B cell (primary cell): Measurements from ENCODE around the gene RNF223. TPM values are rescaled to one million over a fixed set of nuclear protein-coding genes. Genes with fewer than 3 reads are reported as not detected.

Experiments used
- ATAC-seq: fragments of 200-7000 bp; cut with Tn5 transposase; one replicate; pipeline ENCODE4 v1.10.0; 2021; ENCODE audit warnings: low read depth, mild to moderate bottlenecking, moderate number of reproducible peaks, moderate library complexity
- CTCF ChIA-PET: fragments of 350-600 bp; sonication (Branson Sonifier 250); formaldehyde crosslinking; loops from one replicate; lab custom pipeline; 2021; ENCODE audit warnings: antibody characterized with exemption, inconsistent platforms; lab: Charles Lee
- POLR2A ChIA-PET: fragments of 350-600 bp; sonication (Branson Sonifier 250); formaldehyde crosslinking; loops from one replicate; lab custom pipeline; 2021; ENCODE audit warnings: antibody characterized with exemption; lab: Charles Lee
- DNase-seq: peaks from one replicate; pipeline ENCODE4 v3.0.0; 2013
- H2AFZ ChIP-seq: 2 replicates; pipeline ENCODE4 v1.6.1; 2012; ENCODE audit warnings: mild to moderate bottlenecking, low read depth, low read length; ENCODE audit not compliant: insufficient read depth, poor library complexity, severe bottlenecking
- H3K27ac ChIP-seq, 2 donors: 1 replicate in 1 of 2; 2 replicates in 1 of 2; pipeline ENCODE4 v1.5.1; 2012 to 2013; ENCODE audit warnings: low read length in 2 of 2, mild to moderate bottlenecking in 2 of 2, moderate library complexity in 1 of 2
- H3K27me3 ChIP-seq, 4 experiments: fragments of 200-600 bp in 1 of 4; sonication (generic) in 1 of 4; replicated peaks in 1 of 4; 1 replicate in 2 of 4; 2 replicates in 2 of 4; pipeline versions ENCODE4 v1.6.1 to v1.7.0; 2013 to 2016; ENCODE audit warnings: low read length in 3 of 4, mild to moderate bottlenecking in 2 of 4, mixed read lengths in 1 of 4, moderate library complexity in 1 of 4; ENCODE audit not compliant: insufficient read depth in 4 of 4, control insufficient read depth in 3 of 4; ENCODE audit errors: control extremely low read depth in 1 of 4
- H3K36me3 ChIP-seq, 2 experiments: replicated peaks in 1 of 2; 1 replicate in 1 of 2; 2 replicates in 1 of 2; pipeline versions ENCODE4 v1.6.1 to v1.7.1; 2013; ENCODE audit warnings: low read length in 1 of 2; ENCODE audit not compliant: insufficient read depth in 2 of 2, control insufficient read depth in 1 of 2; ENCODE audit errors: control extremely low read depth in 1 of 2, extremely low read depth in 1 of 2
- H3K4me1 ChIP-seq, 2 donors: fragments of 200-600 bp in 1 of 2; sonication (generic) in 1 of 2; 1 replicate in 1 of 2; 2 replicates in 1 of 2; pipeline versions ENCODE4 v1.5.1 to v1.6.1; 2013 to 2017; ENCODE audit warnings: low read length in 2 of 2; ENCODE audit not compliant: control insufficient read depth in 2 of 2, insufficient read depth in 2 of 2
- H3K4me2 ChIP-seq: replicated peaks from 2 replicates; pipeline ENCODE3; 2012; ENCODE audit warnings: mild to moderate bottlenecking, low read depth, low read length; ENCODE audit not compliant: poor library complexity, severe bottlenecking
- H3K4me3 ChIP-seq, 5 experiments: fragments of 200-600 bp in 1 of 5; sonication (generic) in 1 of 5; 1 replicate in 3 of 5; 2 replicates in 2 of 5; pipeline versions ENCODE4 v1.5.1 to v1.7.0; 2011 to 2016; ENCODE audit warnings: low read length in 4 of 5, mild to moderate bottlenecking in 4 of 5, low read depth in 2 of 5, control low read depth in 1 of 5, moderate library complexity in 1 of 5; ENCODE audit not compliant: insufficient read depth in 1 of 5; ENCODE audit errors: control extremely low read depth in 1 of 5, extremely low read depth in 1 of 5
- H3K79me2 ChIP-seq: fragments of 200-600 bp; sonication (generic); one replicate; pipeline ENCODE4 v1.6.0; 2016; ENCODE audit warnings: low read length; ENCODE audit not compliant: control insufficient read depth, insufficient read depth
- H3K9ac ChIP-seq: fragments of 200-600 bp; sonication (generic); 2 replicates; pipeline ENCODE4 v1.6.1; 2017; ENCODE audit warnings: mild to moderate bottlenecking, low read length, moderate library complexity
- H3K9me3 ChIP-seq, 3 donors: one replicate each; pipeline versions ENCODE4 v1.6.1 to v1.7.1; 2013; ENCODE audit warnings: low read length in 2 of 3; ENCODE audit not compliant: control insufficient read depth in 2 of 3, insufficient read depth in 1 of 3; ENCODE audit errors: control extremely low read depth in 1 of 3
- H4K20me1 ChIP-seq: 2 replicates; pipeline ENCODE4 v1.6.0; 2012; ENCODE audit warnings: mild to moderate bottlenecking, low read length; ENCODE audit not compliant: insufficient read depth, control insufficient read depth, poor library complexity, severe bottlenecking
- H3K27ac Mint-ChIP-seq: one replicate; pipeline ENCODE4 v1.8.0; 2021; ENCODE audit warnings: mixed read lengths
- H3K27me3 Mint-ChIP-seq: one replicate; pipeline ENCODE4 v1.8.0; 2021; ENCODE audit warnings: mixed read lengths
- H3K4me1 Mint-ChIP-seq: one replicate; pipeline ENCODE4 v1.8.0; 2021; ENCODE audit warnings: mixed read lengths
- H3K4me3 Mint-ChIP-seq: one replicate; pipeline ENCODE4 v1.8.0; 2021; ENCODE audit warnings: mixed read lengths
- H3K9me3 Mint-ChIP-seq: one replicate; pipeline ENCODE4 v1.8.0; 2022; ENCODE audit warnings: mixed read lengths; ENCODE audit not compliant: insufficient read depth
- EZH2 ChIP-seq: IDR thresholded peaks from 2 replicates; pipeline ENCODE4 v1.6.1; 2012; ENCODE audit warnings: borderline replicate concordance, low read depth, mild to moderate bottlenecking, moderate library complexity, low read length; ENCODE audit not compliant: insufficient read depth, poor library complexity, severe bottlenecking
- WGBS: methylation state at CpG from one replicate; pipeline ENCODE4 v1.1.5; 2013; ENCODE audit warnings: missing lambda C conversion rate; ENCODE audit not compliant: insufficient coverage; 5-methylcytosine and 5-hydroxymethylcytosine counted together
- intact Hi-C: fragments of 100-400 bp; cut with micrococcal nuclease; formaldehyde crosslinking; loops from one replicate; pipeline ENCODE4 v1.10.0; 2022
- polyA plus RNA-seq: library from polyadenylated mRNA; depleted of rRNA; stranded (reverse); fragments of >200 nt; gene quantifications from 2 replicates; pipeline ENCODE4 v1.2.3, GENCODE V29; 2012
- total RNA-seq, 2 donors: library from RNA; stranded (reverse); fragments of 120-200 nt in 1 of 2; gene quantifications; 1 replicate in 1 of 2; 2 replicates in 1 of 2; pipeline versions ENCODE4 v1.2.3 to v1.2.4, GENCODE V29; 2013 to 2022
- TF ChIP-seq, protein P1 (sequence below): fragments of 200-600 bp; IDR thresholded peaks from one replicate; pipeline ENCODE4 v1.8.0; 2022; ENCODE audit warnings: antibody characterized with exemption, mild to moderate bottlenecking

Gene RNF223
- total and polyA plus RNA-seq, 2 donors (not counting 1 experiment from before 2014, with no cell fraction given) = not detected

DNA sequence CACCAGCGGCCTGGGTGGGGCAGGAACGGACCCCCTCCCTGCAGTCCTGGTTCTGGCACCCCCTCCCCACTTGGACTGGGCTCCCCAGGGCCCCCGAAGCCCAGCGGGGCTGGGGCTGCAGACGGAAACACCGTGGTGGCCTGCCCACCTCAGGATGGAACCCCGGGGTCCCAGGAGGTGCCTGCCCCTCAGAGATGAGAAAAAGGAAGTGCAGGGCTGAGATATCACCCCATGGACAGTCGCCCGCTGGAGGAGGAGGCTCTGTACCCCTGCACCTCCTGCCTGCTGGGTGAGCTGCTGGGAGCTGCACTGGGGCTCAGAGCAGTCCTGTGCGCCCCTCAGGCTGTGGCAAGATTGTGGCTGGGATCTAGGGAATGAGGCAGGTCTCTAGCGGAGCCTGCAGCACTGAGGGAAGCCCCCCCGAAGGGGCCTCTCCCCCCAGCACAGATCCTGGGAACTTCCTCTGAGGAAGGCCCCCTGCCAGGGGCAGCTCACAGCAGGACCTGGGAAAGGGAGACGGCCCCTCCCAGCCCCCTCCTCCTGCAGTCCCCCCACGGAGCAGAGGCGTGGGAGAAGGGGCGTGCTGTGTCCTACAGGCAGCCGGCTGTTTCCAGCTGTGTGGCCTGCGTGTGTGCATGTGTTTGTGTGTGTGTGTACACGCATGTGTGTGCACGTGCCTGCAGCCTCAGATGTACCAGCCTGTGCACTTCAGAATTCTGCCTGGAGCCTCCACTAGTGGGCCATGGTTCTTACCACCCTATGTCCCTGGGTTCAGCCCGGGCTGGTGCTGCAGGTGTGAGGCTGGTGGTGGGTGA lies 47.3 kb downstream of the RNF223 start:
- peaks cover 3% of the 10 kb centered on the region for H3K4me1 Mint-ChIP-seq
- no peaks in the 10 kb centered on the region for H4K20me1 ChIP-seq
- H3K4me1 ChIP-seq = peaks cover 11 to 14% of the 10 kb centered on the region in 2 donors
- WGBS = 49% methylated on average over 18 of the region's 21 CpGs
- no peak overlapping the region for H3K4me3 Mint-ChIP-seq
- ChIA-PET CTCF (interaction anchor here (1.3 kb wide), 1 partner anchor 13 kb away, joined by 3 read pairs; no protein-coding TSS in a partner anchor), POLR2A (interaction anchor here (1.6 kb wide), 1 partner anchor 37 kb away, joined by 3 read pairs; no protein-coding TSS in a partner anchor)
- H3K9ac ChIP-seq = no peak overlapping the region
- H3K36me3 ChIP-seq = peaks cover 0 to 2% of the 10 kb centered on the region in 2 experiments
- H3K4me3 ChIP-seq = no peak overlapping the region
- DNase-seq = no peak
- TF ChIP-seq EZH2 = no peak
- TF ChIP-seq, protein P1, sequence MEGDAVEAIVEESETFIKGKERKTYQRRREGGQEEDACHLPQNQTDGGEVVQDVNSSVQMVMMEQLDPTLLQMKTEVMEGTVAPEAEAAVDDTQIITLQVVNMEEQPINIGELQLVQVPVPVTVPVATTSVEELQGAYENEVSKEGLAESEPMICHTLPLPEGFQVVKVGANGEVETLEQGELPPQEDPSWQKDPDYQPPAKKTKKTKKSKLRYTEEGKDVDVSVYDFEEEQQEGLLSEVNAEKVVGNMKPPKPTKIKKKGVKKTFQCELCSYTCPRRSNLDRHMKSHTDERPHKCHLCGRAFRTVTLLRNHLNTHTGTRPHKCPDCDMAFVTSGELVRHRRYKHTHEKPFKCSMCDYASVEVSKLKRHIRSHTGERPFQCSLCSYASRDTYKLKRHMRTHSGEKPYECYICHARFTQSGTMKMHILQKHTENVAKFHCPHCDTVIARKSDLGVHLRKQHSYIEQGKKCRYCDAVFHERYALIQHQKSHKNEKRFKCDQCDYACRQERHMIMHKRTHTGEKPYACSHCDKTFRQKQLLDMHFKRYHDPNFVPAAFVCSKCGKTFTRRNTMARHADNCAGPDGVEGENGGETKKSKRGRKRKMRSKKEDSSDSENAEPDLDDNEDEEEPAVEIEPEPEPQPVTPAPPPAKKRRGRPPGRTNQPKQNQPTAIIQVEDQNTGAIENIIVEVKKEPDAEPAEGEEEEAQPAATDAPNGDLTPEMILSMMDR = no peak
- H3K9me3 Mint-ChIP-seq = no peaks in the 10 kb centered on the region
- H2AFZ ChIP-seq = no peak overlapping the region
- no peak for ATAC-seq
- H3K4me2 ChIP-seq = no peak overlapping the region
- H3K9me3 ChIP-seq = no peaks in the 10 kb centered on the region
- H3K27ac Mint-ChIP-seq = no peak overlapping the region
- H3K27me3 ChIP-seq = peaks cover 0 to 17% (median 4%) of the 10 kb centered on the region in 4 experiments
- H3K27ac ChIP-seq = no peak overlapping the region
- no peaks in the 10 kb centered on the region for H3K79me2 ChIP-seq
- intact Hi-C loops = no loop called here
- no peaks in the 10 kb centered on the region for H3K27me3 Mint-ChIP-seq

DNA sequence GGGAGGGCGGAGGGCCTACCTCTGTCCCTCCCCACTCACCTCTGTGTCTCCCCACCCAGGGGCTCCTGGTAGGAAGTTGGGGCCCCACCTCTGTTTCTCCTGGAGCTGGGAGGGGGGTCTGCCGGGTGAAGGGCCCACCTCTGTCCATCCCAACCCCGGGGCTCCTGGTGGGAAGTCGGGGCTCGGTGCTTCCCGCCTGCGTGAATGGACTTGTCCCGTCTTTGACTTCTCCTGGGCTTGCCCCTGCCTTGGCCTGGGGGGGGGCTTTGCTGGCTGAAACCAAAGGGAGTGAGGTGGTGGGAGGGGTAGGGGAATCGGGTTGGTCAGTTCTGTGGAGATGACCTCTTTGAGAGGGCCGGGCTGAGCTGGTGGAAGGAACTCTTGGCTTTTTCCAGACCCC lies 48.4 kb downstream of the RNF223 start:
- Histone ChIP-seq H3K9ac (no peak overlapping the region), H3K27ac (no peak overlapping the region), H3K9me3 (no peaks in the 10 kb centered on the region), H3K4me3 (no peak overlapping the region), H2AFZ (no peak overlapping the region), H3K79me2 (no peaks in the 10 kb centered on the region), H4K20me1 (no peaks in the 10 kb centered on the region), H3K27me3 (peaks cover 0 to 22% (median 6%) of the 10 kb centered on the region in 4 experiments), H3K4me1 (peaks cover 4 to 11% of the 10 kb centered on the region in 2 donors), H3K4me2 (no peak overlapping the region), H3K36me3 (no peaks in the 10 kb centered on the region)
- Mint-ChIP-seq H3K4me3 (no peak overlapping the region), H3K4me1 (peaks cover 1% of the 10 kb centered on the region), H3K27me3 (no peaks in the 10 kb centered on the region), H3K9me3 (no peaks in the 10 kb centered on the region), H3K27ac (no peak overlapping the region)
- DNase-seq = no peak
- CTCF ChIA-PET = interaction anchor here (1.3 kb wide), 1 partner anchor 14 kb away, joined by 3 read pairs; no protein-coding TSS in a partner anchor
- POLR2A ChIA-PET = no interaction called here
- WGBS = 95% methylated on average over 3 of the region's 10 CpGs
- intact Hi-C loops = no loop called here
- TF ChIP-seq, protein P1 = no peak
- TF ChIP-seq EZH2 = no peak
- no peak for ATAC-seq
